ENCODE measurements around the gene CALHM1. TPM values are rescaled to one million over a fixed set of nuclear protein-coding genes. Genes with fewer than 3 reads are reported as not detected.

CALHM1 gene
- total RNA-seq, 4 donors from 2014 or later: not detected

GRCh38 chr10:103457176-103457712 is 1.5 kb downstream of the CALHM1 start:
- intact Hi-C loops (cut with DNase I; ENCODE audit: low total_unique reads): no loop called here
- 65 to 67% methylated on average over 7 to 8 of the region's 8 CpGs for WGBS, 2 donors
- no peak for TF ChIP-seq CTCF (IDR thresholded peaks at IDR 0.05)
- no peak for TF ChIP-seq POLR2A (IDR thresholded peaks at IDR 0.05)
- DNase-seq (ENCODE audit: low spot score in 2 of 2): no peak
- no peak overlapping the region for H3K4me3 ChIP-seq (ENCODE audit: low read depth, poor library complexity, severe bottlenecking)

DNA sequence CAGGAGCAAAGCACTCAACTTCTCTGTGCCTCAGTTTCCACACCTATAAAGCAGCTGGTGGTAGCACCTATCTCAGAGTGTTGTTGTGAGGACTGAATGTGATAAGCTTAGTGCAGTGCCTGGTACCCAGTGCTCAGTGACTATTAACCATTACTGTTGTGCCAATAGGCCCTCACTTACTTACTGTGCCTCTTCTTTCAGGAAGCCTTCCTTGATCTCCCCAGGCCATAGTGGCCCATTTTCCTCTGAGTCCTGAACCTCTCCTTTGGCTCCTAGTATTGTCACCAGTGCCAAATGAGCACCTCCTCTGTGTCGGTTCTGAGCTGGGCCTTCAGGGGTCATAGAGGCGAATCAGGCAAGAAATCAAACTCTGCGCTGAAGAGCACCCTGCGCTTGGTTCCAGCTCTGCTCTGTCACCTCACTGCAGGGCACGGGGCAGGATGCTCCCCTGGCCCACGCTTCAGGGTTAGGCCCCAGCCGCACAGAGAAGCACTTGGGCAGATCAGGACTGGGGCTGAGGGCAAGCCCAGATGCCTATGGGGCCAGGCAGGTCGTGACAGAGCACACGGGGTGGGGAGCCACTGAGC is 2.5 kb downstream of the CALHM1 start:
- intact Hi-C loops (cut with DNase I; ENCODE audit: low total_unique reads): no loop called here
- 58 to 63% methylated on average over 8 to 9 of the region's 9 CpGs for WGBS, 2 donors
- H3K4me3 ChIP-seq (ENCODE audit: low read depth, poor library complexity, severe bottlenecking): no peak overlapping the region
- no peak for DNase-seq (ENCODE audit: low spot score in 2 of 2)
- TF ChIP-seq POLR2A (IDR thresholded peaks at IDR 0.05) (no peak), CTCF (IDR thresholded peaks at IDR 0.05) (no peak)

GRCh38 chr10:103455235-103455634 is 3.5 kb downstream of the CALHM1 start:
- intact Hi-C loops (cut with DNase I; ENCODE audit: low total_unique reads): no loop called here
- WGBS, 2 donors: 89 to 92% methylated on average over 19 to 25 of the region's 25 CpGs
- no peak overlapping the region for H3K4me3 ChIP-seq (ENCODE audit: low read depth, poor library complexity, severe bottlenecking)
- TF ChIP-seq POLR2A (IDR thresholded peaks at IDR 0.05) (no peak), CTCF (IDR thresholded peaks at IDR 0.05) (no peak)
- no peak for DNase-seq (ENCODE audit: low spot score in 2 of 2)

- 89 to 93% methylated on average over 4 of the region's 4 CpGs for WGBS, 2 donors
- TF ChIP-seq POLR2A (IDR thresholded peaks at IDR 0.05) (no peak), CTCF (IDR thresholded peaks at IDR 0.05) (no peak)
- H3K4me3 ChIP-seq (ENCODE audit: low read depth, poor library complexity, severe bottlenecking): no peak overlapping the region
- DNase-seq (ENCODE audit: low spot score in 2 of 2): no peak
- intact Hi-C loops (cut with DNase I; ENCODE audit: low total_unique reads): no loop called here
These were observed 4.7 kb downstream of the CALHM1 start for GRCh38 chr10:103454026-103454425.

DNA sequence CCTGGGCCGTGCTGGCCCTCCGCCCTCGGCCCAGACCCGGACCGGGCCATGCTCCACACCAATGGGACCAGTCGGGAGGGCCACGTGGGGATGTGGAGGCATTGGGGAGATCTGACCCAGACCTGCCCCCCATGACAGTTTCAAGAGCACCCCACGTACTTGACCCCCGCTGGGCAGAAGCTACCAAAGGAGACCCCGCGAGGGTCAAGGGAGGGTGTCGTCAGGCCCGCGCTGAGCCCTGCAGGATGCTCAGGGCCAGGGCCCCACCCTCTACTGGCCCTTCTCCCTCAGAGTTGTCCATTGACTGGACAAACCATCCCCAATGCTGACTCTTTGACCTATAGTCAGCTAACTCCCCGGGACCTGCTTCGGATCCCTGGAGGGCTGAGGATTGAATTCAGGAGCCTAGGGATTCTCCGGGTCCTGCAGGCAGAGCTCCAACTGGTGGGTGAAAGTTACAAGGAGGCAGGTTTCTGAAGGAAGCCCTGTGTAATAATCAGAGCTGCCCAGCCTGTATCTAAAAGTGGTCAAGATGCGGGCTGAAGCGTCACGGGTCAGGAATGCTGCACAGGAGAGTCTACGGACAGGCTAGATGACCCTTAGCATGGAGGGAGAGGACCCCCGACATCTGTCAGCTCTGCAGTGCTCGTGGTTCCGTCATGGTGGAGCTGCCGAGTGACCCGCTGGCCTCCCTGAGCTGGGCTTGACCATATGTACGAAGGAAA is 6.0 kb downstream of the CALHM1 start:
- peak overlapping the region; percentile 54 for H3K4me3 ChIP-seq (ENCODE audit: low read depth, poor library complexity, severe bottlenecking)
- WGBS, 2 donors: 38 to 39% methylated on average over 24 of the region's 27 CpGs
- intact Hi-C loops (cut with DNase I; ENCODE audit: low total_unique reads): no loop called here
- no peak for TF ChIP-seq CTCF (IDR thresholded peaks at IDR 0.05)
- DNase-seq (ENCODE audit: low spot score in 2 of 2): no peak

All from lower leg skin (tissue), 4 donors.